ENCODE data around the gene TJP1.

The TJP1 gene

GRCh38 chr15:29712149-29712885 is 110.0 kb downstream of the TJP1 start:
- no peak for DNase-seq (ENCODE audit: low spot score)
- TF ChIP-seq CTCF (IDR thresholded peaks at IDR 0.05; ENCODE audit: extremely low read depth, missing control alignments), result no peak

GRCh38 chr15:29711531-29711930 is 110.7 kb downstream of the TJP1 start:
- no peak for TF ChIP-seq CTCF (IDR thresholded peaks at IDR 0.05; ENCODE audit: extremely low read depth, missing control alignments)
- DNase-seq (ENCODE audit: low spot score), result no peak

- no peak for TF ChIP-seq CTCF (IDR thresholded peaks at IDR 0.05; ENCODE audit: extremely low read depth, missing control alignments)
- no peak for DNase-seq (ENCODE audit: low spot score)
These were observed 113.7 kb downstream of the TJP1 start for GRCh38 chr15:29708519-29708918.

GRCh38 chr15:29704950-29705597 is 117.2 kb downstream of the TJP1 start:
- no peak for TF ChIP-seq CTCF (IDR thresholded peaks at IDR 0.05; ENCODE audit: extremely low read depth, missing control alignments)
- no peak for DNase-seq (ENCODE audit: low spot score)

- no peak for DNase-seq (ENCODE audit: low spot score)
These were observed 121.1 kb downstream of the TJP1 start for GRCh38 chr15:29701151-29701550.

GRCh38 chr15:29700296-29700695 is 122.0 kb downstream of the TJP1 start:
- DNase-seq (ENCODE audit: low spot score), result no peak
- TF ChIP-seq CTCF (IDR thresholded peaks at IDR 0.05; ENCODE audit: extremely low read depth, missing control alignments), result no peak

More at GRCh38 chr15:29701151-29701550, 121.1 kb downstream of the TJP1 start:
- no peak for TF ChIP-seq CTCF (IDR thresholded peaks at IDR 0.05; ENCODE audit: extremely low read depth, missing control alignments)

GRCh38 chr15:29699791-29700190 is 122.5 kb downstream of the TJP1 start:
- no peak for DNase-seq (ENCODE audit: low spot score)
- no peak for TF ChIP-seq CTCF (IDR thresholded peaks at IDR 0.05; ENCODE audit: extremely low read depth, missing control alignments)

Measured in GM20000 (cell line).